Inferior parietal cortex (tissue), 1 donor: ENCODE data around the gene HSP90AB1.

ENCODE experiments used
- DNase-seq: peaks from one replicate; pipeline ENCODE4 v3.0.0-alpha.2; 2016; ENCODE audit errors: extremely low spot score

HSP90AB1 gene

GRCh38 chr6:44286285-44286565, 39.3 kb downstream of the HSP90AB1 start:
- DNase-seq: no peak

GRCh38 chr6:44286747-44287146, 39.8 kb downstream of the HSP90AB1 start:
- no peak for DNase-seq

GRCh38 chr6:44289726-44290260, 42.9 kb downstream of the HSP90AB1 start:
- no peak for DNase-seq

GRCh38 chr6:44291841-44292240, 44.9 kb downstream of the HSP90AB1 start:
- DNase-seq: no peak

GRCh38 chr6:44292661-44293365, 45.9 kb downstream of the HSP90AB1 start:
- DNase-seq: no peak

- no peak for DNase-seq
Observed at GRCh38 chr6:44294832-44295791, 48.2 kb downstream of the HSP90AB1 start.

- DNase-seq: peak; percentile 53
Observed at GRCh38 chr6:44297063-44298038, 50.5 kb downstream of the HSP90AB1 start.

GRCh38 chr6:44298055-44298803, 51.3 kb downstream of the HSP90AB1 start:
- no peak for DNase-seq

- no peak for DNase-seq
Observed at GRCh38 chr6:44298864-44299263, 52.0 kb downstream of the HSP90AB1 start.

- DNase-seq: no peak
Observed at GRCh38 chr6:44300292-44300823, 53.5 kb downstream of the HSP90AB1 start.

- no peak for DNase-seq
Observed at GRCh38 chr6:44301106-44301505, 54.2 kb downstream of the HSP90AB1 start.

GRCh38 chr6:44301782-44302564, 55.1 kb downstream of the HSP90AB1 start:
- DNase-seq: no peak

- DNase-seq: no peak
Observed at GRCh38 chr6:44302856-44303255, 56.0 kb downstream of the HSP90AB1 start.
